GM19240 (cell line): Measurements from ENCODE around the gene PTRHD1.
"Not testable (repeated sequence)": the region's sequence is repeated elsewhere in the genome, so short reads cannot be mapped to it uniquely, and the experiment has no call there.

Experiments
- DNase-seq: peaks from one replicate; pipeline ENCODE4 v3.0.0; 2011; ENCODE audit warnings: low spot score; ENCODE audit not compliant: insufficient read length

Gene PTRHD1

GRCh38 chr2:24792874-24793760 lies at the start of gene PTRHD1, which contains the start of gene CENPO:
TSS of gene PTRHD1 (minus strand) at chr2:24793391. CDS start at chr2:24793377, 14 bp downstream.
TSS of gene CENPO (plus strand) at chr2:24793425. CDS start at chr2:24793920, 495 bp downstream.
- DNase-seq: peak; percentile 78

- no peak for DNase-seq
Measured at GRCh38 chr2:24842081-24843050, 49.2 kb upstream of the PTRHD1 start.

- DNase-seq: no peak
Measured at GRCh38 chr2:24840962-24841945, 48.1 kb upstream of the PTRHD1 start.

GRCh38 chr2:24840164-24840869 lies 47.1 kb upstream of the PTRHD1 start:
- DNase-seq: no peak

GRCh38 chr2:24839729-24840128 lies 46.5 kb upstream of the PTRHD1 start:
- no peak for DNase-seq

GRCh38 chr2:24838541-24838940 lies 45.4 kb upstream of the PTRHD1 start:
- DNase-seq: no peak

GRCh38 chr2:24837996-24838513 lies 44.9 kb upstream of the PTRHD1 start:
- no peak for DNase-seq

- no peak for DNase-seq
Measured at GRCh38 chr2:24836706-24837105, 43.5 kb upstream of the PTRHD1 start.

- no peak for DNase-seq
Measured at GRCh38 chr2:24836206-24836605, 43.0 kb upstream of the PTRHD1 start.

- not testable (repeated sequence) for DNase-seq
Measured at GRCh38 chr2:24835411-24835810, 42.2 kb upstream of the PTRHD1 start.

GRCh38 chr2:24834733-24835395 lies 41.7 kb upstream of the PTRHD1 start:
- DNase-seq: no peak

GRCh38 chr2:24833821-24834732 lies 40.9 kb upstream of the PTRHD1 start:
- DNase-seq: no peak

GRCh38 chr2:24832931-24833701 lies 39.9 kb upstream of the PTRHD1 start:
- DNase-seq: no peak

GRCh38 chr2:24832521-24832920 lies 39.3 kb upstream of the PTRHD1 start:
- DNase-seq: no peak

- DNase-seq: no peak
Measured at GRCh38 chr2:24832073-24832461, 38.9 kb upstream of the PTRHD1 start.

GRCh38 chr2:24831221-24832072 lies 38.3 kb upstream of the PTRHD1 start:
- DNase-seq: no peak

- no peak for DNase-seq
Measured at GRCh38 chr2:24830786-24831185, 37.6 kb upstream of the PTRHD1 start.
